ENCODE measurements around the gene MAP4K1. TPM values are rescaled to one million over a fixed set of nuclear protein-coding genes. Genes with fewer than 3 reads are reported as not detected.

The MAP4K1 gene
- total RNA-seq, 1 experiment from 2014 or later = 1.5 TPM

DNA sequence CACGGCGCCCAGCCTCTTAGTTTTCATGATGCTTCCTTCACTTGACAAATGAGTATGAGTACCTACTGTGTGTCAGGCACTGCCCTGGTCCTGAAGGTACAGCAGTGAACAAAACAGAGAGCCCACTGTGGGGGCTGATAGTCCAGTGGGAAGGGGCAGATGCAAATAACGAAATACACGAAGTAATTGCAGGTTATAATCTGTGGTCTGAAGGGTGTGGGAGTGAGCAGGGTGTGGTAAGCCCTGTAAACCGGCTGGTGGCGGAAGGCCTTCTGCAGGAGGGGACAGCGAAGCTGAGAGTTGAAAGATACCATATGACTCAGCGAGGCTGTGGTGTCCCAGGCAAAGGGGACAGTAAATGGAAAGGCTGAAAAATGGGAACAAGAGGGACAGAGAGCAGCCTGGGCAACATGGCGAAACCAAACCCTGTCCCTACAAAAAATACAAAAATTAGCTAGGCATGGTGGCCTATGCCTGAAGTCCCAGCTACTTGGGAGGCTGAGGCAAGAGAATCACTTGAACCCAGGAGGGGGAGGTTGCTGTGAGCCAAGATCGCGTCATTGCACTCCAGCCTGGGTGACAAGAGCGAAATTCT, 60.5 kb downstream of the MAP4K1 start:
- intact Hi-C loops (cut with micrococcal nuclease; ENCODE audit: unreplicated experiment) = no loop called here
- Histone ChIP-seq H3K4me1 (ENCODE audit: insufficient read depth, low read length, poor library complexity, severe bottlenecking) (no peaks in the 10 kb centered on the region), H3K9me3 (ENCODE audit: low read depth, low read length, poor library complexity, severe bottlenecking) (no peaks in the 10 kb centered on the region), H3K27me3 (replicated peaks; ENCODE audit: insufficient read depth, low read depth, low read length, poor library complexity) (no peaks in the 10 kb centered on the region), H3K4me3 (ENCODE audit: low read depth, low read length, poor library complexity, severe bottlenecking) (no peak overlapping the region), H3K36me3 (ENCODE audit: insufficient read depth, low read length, poor library complexity, severe bottlenecking) (no peaks in the 10 kb centered on the region), H3K27ac (ENCODE audit: low read depth, low read length, poor library complexity, severe bottlenecking) (no peak overlapping the region)
- TF ChIP-seq, protein P1, sequence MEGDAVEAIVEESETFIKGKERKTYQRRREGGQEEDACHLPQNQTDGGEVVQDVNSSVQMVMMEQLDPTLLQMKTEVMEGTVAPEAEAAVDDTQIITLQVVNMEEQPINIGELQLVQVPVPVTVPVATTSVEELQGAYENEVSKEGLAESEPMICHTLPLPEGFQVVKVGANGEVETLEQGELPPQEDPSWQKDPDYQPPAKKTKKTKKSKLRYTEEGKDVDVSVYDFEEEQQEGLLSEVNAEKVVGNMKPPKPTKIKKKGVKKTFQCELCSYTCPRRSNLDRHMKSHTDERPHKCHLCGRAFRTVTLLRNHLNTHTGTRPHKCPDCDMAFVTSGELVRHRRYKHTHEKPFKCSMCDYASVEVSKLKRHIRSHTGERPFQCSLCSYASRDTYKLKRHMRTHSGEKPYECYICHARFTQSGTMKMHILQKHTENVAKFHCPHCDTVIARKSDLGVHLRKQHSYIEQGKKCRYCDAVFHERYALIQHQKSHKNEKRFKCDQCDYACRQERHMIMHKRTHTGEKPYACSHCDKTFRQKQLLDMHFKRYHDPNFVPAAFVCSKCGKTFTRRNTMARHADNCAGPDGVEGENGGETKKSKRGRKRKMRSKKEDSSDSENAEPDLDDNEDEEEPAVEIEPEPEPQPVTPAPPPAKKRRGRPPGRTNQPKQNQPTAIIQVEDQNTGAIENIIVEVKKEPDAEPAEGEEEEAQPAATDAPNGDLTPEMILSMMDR (conservative IDR thresholded peaks at IDR 0.05; ENCODE audit: low read depth, low read length) = no peak
- no peak for TF ChIP-seq EZH2 (IDR thresholded peaks at IDR 0.05; ENCODE audit: borderline replicate concordance, low read depth, low read length, poor library complexity, severe bottlenecking)
- no peak for DNase-seq (ENCODE audit: low spot score)
- BruUV-seq (replicated peaks) = no TSS peak
- ChIA-PET POLR2A (ENCODE audit: low non-redundant PET) (no interaction called here), CTCF (no interaction called here)

DNA sequence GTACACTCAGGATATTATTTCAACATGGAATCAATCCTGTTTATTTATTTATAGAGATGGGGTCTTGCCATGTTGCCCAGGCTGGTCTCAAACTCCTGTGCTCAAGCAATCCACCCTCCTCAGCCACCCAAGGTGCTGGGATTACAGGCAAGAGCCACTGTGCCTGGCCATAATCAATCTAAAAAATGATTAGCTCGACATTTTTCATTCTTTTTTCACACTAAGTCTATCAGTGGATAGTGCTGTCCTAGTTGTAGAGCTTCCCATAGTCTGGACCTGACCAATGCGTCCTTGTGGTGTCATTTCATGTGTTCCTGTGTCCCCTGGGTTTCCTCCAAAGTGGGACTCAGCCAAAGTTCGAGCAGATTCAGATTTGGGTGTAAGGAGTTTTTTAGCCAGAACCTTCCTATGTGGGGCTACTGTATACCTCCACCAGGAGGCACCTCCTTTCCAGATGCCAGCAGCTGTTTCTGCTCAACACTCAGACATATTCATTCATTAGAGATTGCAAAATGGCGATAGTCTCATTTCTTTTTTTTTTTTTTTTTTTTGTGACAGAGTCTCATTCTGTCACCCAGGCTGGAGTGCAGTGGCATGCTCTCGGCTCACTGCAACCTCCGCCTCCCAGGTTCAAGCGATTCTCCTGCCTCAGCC, 61.1 kb downstream of the MAP4K1 start:
- no peaks in the 10 kb centered on the region for H3K27me3 ChIP-seq (replicated peaks; ENCODE audit: insufficient read depth, low read depth, low read length, poor library complexity)
- ChIA-PET CTCF (no interaction called here), POLR2A (ENCODE audit: low non-redundant PET) (no interaction called here)
- intact Hi-C loops (cut with micrococcal nuclease; ENCODE audit: unreplicated experiment) = no loop called here
- BruUV-seq (replicated peaks) = no TSS peak
- no peak overlapping the region for H3K4me3 ChIP-seq (ENCODE audit: low read depth, low read length, poor library complexity, severe bottlenecking)
- no peaks in the 10 kb centered on the region for H3K9me3 ChIP-seq (ENCODE audit: low read depth, low read length, poor library complexity, severe bottlenecking)
- H3K36me3 ChIP-seq (ENCODE audit: insufficient read depth, low read length, poor library complexity, severe bottlenecking) = no peaks in the 10 kb centered on the region
- no peak overlapping the region for H3K27ac ChIP-seq (ENCODE audit: low read depth, low read length, poor library complexity, severe bottlenecking)
- no peaks in the 10 kb centered on the region for H3K4me1 ChIP-seq (ENCODE audit: insufficient read depth, low read length, poor library complexity, severe bottlenecking)
- TF ChIP-seq EZH2 (IDR thresholded peaks at IDR 0.05; ENCODE audit: borderline replicate concordance, low read depth, low read length, poor library complexity, severe bottlenecking) = no peak
- TF ChIP-seq, protein P1 (conservative IDR thresholded peaks at IDR 0.05; ENCODE audit: low read depth, low read length) = peak; percentile 32; the same call in 1 of the 2 replicates
- DNase-seq (ENCODE audit: low spot score) = peak; percentile 32

DNA sequence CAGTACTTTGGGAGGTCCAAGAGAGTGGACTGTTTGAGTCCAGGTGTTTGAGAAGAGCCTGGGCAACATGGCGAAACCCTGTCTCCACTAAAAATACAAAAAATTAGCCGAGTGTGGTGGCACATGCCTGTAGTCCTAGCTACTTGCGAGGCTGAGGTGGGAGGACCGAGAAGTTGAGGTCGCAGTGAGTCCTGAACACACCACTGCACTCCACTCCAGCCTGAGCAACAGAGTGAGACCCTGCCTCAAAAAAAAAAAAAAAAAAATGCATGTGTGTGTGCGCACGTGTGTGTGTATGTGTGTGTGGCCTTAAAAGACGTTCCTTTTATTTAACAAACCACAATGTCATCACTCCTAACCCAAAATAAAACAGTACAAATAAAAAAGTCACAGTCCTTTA, 62.6 kb downstream of the MAP4K1 start:
- Histone ChIP-seq H3K27ac (ENCODE audit: low read depth, low read length, poor library complexity, severe bottlenecking) (no peak overlapping the region), H3K36me3 (ENCODE audit: insufficient read depth, low read length, poor library complexity, severe bottlenecking) (no peaks in the 10 kb centered on the region), H3K9me3 (ENCODE audit: low read depth, low read length, poor library complexity, severe bottlenecking) (no peaks in the 10 kb centered on the region), H3K27me3 (replicated peaks; ENCODE audit: insufficient read depth, low read depth, low read length, poor library complexity) (no peaks in the 10 kb centered on the region), H3K4me3 (ENCODE audit: low read depth, low read length, poor library complexity, severe bottlenecking) (no peak overlapping the region), H3K4me1 (ENCODE audit: insufficient read depth, low read length, poor library complexity, severe bottlenecking) (no peaks in the 10 kb centered on the region)
- no peak for DNase-seq (ENCODE audit: low spot score)
- TF ChIP-seq, protein P1 (conservative IDR thresholded peaks at IDR 0.05; ENCODE audit: low read depth, low read length) = no peak
- no peak for TF ChIP-seq EZH2 (IDR thresholded peaks at IDR 0.05; ENCODE audit: borderline replicate concordance, low read depth, low read length, poor library complexity, severe bottlenecking)
- no TSS peak for BruUV-seq (replicated peaks)
- intact Hi-C loops (cut with micrococcal nuclease; ENCODE audit: unreplicated experiment) = no loop called here
- CTCF ChIA-PET = interaction anchor here (0.6 kb wide), 1 partner anchor 52 kb away, joined by 8 read pairs; no protein-coding TSS in a partner anchor
- POLR2A ChIA-PET (ENCODE audit: low non-redundant PET) = interaction anchor here (0.7 kb wide), 1 partner anchor 38 kb away, joined by 11 read pairs; no protein-coding TSS in a partner anchor

Measured in A673 (cell line).